K562 (cell line): Measurements from ENCODE around the gene DEFB114. TPM values are rescaled to one million over a fixed set of nuclear protein-coding genes. Genes with fewer than 3 reads are reported as not detected.

Experiments
- ELF1 ChIP-seq: fragments of 200-800 bp; sonication (Bioruptor generic); IDR thresholded peaks from 2 replicates; pipeline ENCODE4 v1.6.1; 2016; ENCODE audit warnings: missing genetic modification characterization, missing compliant biosample characterization
- ERF ChIP-seq: fragments of 450-650 bp; formaldehyde crosslinking; IDR thresholded peaks from 2 replicates; pipeline ENCODE4 v1.4.0; 2020; ENCODE audit warnings: mild to moderate bottlenecking, mixed read lengths
- GTF2A2 ChIP-seq: IDR thresholded peaks from 2 replicates; pipeline ENCODE4 v1.6.1; 2016; ENCODE audit warnings: mild to moderate bottlenecking, missing genetic modification characterization, missing compliant biosample characterization
- SMARCC2 ChIP-seq: fragments of 450-650 bp; IDR thresholded peaks from 2 replicates; pipeline ENCODE4 v1.6.1; 2017; ENCODE audit warnings: antibody characterized with exemption, moderate library complexity, mild to moderate bottlenecking, low read depth
- TEAD2 ChIP-seq: fragments of 450-650 bp; IDR thresholded peaks from 2 replicates; pipeline ENCODE4 v1.6.1; 2016; ENCODE audit warnings: missing genetic modification characterization, control low read depth, missing compliant biosample characterization
- ZC3H8 ChIP-seq: fragments of 450-650 bp; IDR thresholded peaks from 2 replicates; pipeline ENCODE4 v1.6.1; 2017
- polyA plus RNA-seq, 8 experiments: library from polyadenylated mRNA; depleted of rRNA in 4 of 8; stranded (reverse) in 5 of 8; unstranded in 3 of 8; fragments of >200 nt; fragmentation: Nextera tagmentation in 2 of 8; fragmentation: Illumina TruSeq in 1 of 8; extraction: Ambion mirVana in 2 of 8; extraction: Trizol in 1 of 8; gene quantifications; 2 replicates each; pipeline versions ENCODE4 v1.2.1 to v1.2.3, GENCODE V29; 2011 to 2014; ENCODE audit warnings: inconsistent platforms in 1 of 8, missing spikeins in 1 of 8
- total RNA-seq, 7 experiments: library from RNA; depleted of rRNA in 6 of 7; stranded (reverse); fragments of >200 nt in 6 of 7; fragmentation: Illumina TruSeq in 2 of 7; extraction: Trizol in 2 of 7; gene quantifications; 2 replicates each; pipeline versions ENCODE4 v1.2.1 to v1.2.3, GENCODE V29; 2011 to 2021; ENCODE audit warnings: low replicate concordance in 1 of 7
- TF ChIP-seq, protein P1 (sequence below): fragments of 450-650 bp; IDR thresholded peaks from 2 replicates; pipeline ENCODE4 v1.7.1; 2018; ENCODE audit warnings: mild to moderate bottlenecking, low read depth; ENCODE audit not compliant: partially characterized antibody
- TF ChIP-seq, protein P2 (sequence below): fragments of 200-600 bp; sonication (generic); IDR thresholded peaks from one replicate; pipeline ENCODE4 v1.6.1; 2012; ENCODE audit warnings: mild to moderate bottlenecking, low read depth, low read length, inconsistent platforms
- TF ChIP-seq, protein P3 (sequence below): fragments of 250-450 bp; sonication (Bioruptor Pico); IDR thresholded peaks from 2 replicates; pipeline ENCODE4 v1.5.0; 2021; ENCODE audit warnings: mild to moderate bottlenecking, borderline replicate concordance
- TF ChIP-seq, protein P4 (sequence below): fragments of 250-450 bp; sonication (Bioruptor Pico); IDR thresholded peaks from 2 replicates; pipeline ENCODE4 v1.8.0; 2022; ENCODE audit warnings: moderate library complexity, mild to moderate bottlenecking, inconsistent platforms

Gene DEFB114
- total and polyA plus RNA-seq, 9 of the 15 experiments (the other 6 are each of a cell fraction or from before 2014, with no cell fraction given) = not detected

DNA sequence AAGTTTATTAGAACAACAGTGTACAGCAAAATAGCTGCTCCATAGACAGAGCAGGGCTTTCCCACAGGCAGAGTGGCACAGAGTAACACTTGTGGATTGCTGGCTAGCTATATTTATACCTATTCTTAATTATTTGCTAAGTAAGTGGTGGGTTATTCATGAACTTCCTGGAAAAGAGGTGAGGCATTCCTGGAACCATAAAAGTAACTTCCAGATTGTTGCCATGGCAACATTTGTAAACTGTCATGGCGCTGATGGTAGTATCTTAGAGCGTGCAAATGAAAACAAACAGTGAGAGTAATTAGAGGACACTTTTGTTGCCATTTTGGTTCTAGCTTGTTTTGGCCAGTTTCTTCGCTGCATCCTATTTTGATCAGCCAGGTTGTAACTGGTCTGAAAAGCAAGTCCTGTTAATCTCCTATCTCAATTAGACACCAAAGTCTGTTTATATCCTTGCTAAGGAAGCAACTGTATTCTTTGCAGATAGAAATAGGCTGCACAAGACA lies 23.9 kb downstream of the DEFB114 start (continued):
- TF ChIP-seq ERF (CRISPR knock-in tag) (no peak), ZC3H8 (no peak), SMARCC2 (peak; percentile 85), TEAD2 (tag) (no peak), GTF2A2 (tag) (no peak), ELF1 (tag) (peak; percentile 65)
- TF ChIP-seq, protein P1, sequence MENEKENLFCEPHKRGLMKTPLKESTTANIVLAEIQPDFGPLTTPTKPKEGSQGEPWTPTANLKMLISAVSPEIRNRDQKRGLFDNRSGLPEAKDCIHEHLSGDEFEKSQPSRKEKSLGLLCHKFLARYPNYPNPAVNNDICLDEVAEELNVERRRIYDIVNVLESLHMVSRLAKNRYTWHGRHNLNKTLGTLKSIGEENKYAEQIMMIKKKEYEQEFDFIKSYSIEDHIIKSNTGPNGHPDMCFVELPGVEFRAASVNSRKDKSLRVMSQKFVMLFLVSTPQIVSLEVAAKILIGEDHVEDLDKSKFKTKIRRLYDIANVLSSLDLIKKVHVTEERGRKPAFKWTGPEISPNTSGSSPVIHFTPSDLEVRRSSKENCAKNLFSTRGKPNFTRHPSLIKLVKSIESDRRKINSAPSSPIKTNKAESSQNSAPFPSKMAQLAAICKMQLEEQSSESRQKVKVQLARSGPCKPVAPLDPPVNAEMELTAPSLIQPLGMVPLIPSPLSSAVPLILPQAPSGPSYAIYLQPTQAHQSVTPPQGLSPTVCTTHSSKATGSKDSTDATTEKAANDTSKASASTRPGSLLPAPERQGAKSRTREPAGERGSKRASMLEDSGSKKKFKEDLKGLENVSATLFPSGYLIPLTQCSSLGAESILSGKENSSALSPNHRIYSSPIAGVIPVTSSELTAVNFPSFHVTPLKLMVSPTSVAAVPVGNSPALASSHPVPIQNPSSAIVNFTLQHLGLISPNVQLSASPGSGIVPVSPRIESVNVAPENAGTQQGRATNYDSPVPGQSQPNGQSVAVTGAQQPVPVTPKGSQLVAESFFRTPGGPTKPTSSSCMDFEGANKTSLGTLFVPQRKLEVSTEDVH = peak; percentile 42
- TF ChIP-seq, protein P2, sequence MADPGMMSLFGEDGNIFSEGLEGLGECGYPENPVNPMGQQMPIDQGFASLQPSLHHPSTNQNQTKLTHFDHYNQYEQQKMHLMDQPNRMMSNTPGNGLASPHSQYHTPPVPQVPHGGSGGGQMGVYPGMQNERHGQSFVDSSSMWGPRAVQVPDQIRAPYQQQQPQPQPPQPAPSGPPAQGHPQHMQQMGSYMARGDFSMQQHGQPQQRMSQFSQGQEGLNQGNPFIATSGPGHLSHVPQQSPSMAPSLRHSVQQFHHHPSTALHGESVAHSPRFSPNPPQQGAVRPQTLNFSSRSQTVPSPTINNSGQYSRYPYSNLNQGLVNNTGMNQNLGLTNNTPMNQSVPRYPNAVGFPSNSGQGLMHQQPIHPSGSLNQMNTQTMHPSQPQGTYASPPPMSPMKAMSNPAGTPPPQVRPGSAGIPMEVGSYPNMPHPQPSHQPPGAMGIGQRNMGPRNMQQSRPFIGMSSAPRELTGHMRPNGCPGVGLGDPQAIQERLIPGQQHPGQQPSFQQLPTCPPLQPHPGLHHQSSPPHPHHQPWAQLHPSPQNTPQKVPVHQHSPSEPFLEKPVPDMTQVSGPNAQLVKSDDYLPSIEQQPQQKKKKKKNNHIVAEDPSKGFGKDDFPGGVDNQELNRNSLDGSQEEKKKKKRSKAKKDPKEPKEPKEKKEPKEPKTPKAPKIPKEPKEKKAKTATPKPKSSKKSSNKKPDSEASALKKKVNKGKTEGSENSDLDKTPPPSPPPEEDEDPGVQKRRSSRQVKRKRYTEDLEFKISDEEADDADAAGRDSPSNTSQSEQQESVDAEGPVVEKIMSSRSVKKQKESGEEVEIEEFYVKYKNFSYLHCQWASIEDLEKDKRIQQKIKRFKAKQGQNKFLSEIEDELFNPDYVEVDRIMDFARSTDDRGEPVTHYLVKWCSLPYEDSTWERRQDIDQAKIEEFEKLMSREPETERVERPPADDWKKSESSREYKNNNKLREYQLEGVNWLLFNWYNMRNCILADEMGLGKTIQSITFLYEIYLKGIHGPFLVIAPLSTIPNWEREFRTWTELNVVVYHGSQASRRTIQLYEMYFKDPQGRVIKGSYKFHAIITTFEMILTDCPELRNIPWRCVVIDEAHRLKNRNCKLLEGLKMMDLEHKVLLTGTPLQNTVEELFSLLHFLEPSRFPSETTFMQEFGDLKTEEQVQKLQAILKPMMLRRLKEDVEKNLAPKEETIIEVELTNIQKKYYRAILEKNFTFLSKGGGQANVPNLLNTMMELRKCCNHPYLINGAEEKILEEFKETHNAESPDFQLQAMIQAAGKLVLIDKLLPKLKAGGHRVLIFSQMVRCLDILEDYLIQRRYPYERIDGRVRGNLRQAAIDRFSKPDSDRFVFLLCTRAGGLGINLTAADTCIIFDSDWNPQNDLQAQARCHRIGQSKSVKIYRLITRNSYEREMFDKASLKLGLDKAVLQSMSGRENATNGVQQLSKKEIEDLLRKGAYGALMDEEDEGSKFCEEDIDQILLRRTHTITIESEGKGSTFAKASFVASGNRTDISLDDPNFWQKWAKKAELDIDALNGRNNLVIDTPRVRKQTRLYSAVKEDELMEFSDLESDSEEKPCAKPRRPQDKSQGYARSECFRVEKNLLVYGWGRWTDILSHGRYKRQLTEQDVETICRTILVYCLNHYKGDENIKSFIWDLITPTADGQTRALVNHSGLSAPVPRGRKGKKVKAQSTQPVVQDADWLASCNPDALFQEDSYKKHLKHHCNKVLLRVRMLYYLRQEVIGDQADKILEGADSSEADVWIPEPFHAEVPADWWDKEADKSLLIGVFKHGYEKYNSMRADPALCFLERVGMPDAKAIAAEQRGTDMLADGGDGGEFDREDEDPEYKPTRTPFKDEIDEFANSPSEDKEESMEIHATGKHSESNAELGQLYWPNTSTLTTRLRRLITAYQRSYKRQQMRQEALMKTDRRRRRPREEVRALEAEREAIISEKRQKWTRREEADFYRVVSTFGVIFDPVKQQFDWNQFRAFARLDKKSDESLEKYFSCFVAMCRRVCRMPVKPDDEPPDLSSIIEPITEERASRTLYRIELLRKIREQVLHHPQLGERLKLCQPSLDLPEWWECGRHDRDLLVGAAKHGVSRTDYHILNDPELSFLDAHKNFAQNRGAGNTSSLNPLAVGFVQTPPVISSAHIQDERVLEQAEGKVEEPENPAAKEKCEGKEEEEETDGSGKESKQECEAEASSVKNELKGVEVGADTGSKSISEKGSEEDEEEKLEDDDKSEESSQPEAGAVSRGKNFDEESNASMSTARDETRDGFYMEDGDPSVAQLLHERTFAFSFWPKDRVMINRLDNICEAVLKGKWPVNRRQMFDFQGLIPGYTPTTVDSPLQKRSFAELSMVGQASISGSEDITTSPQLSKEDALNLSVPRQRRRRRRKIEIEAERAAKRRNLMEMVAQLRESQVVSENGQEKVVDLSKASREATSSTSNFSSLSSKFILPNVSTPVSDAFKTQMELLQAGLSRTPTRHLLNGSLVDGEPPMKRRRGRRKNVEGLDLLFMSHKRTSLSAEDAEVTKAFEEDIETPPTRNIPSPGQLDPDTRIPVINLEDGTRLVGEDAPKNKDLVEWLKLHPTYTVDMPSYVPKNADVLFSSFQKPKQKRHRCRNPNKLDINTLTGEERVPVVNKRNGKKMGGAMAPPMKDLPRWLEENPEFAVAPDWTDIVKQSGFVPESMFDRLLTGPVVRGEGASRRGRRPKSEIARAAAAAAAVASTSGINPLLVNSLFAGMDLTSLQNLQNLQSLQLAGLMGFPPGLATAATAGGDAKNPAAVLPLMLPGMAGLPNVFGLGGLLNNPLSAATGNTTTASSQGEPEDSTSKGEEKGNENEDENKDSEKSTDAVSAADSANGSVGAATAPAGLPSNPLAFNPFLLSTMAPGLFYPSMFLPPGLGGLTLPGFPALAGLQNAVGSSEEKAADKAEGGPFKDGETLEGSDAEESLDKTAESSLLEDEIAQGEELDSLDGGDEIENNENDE = no peak
- TF ChIP-seq, protein P3, sequence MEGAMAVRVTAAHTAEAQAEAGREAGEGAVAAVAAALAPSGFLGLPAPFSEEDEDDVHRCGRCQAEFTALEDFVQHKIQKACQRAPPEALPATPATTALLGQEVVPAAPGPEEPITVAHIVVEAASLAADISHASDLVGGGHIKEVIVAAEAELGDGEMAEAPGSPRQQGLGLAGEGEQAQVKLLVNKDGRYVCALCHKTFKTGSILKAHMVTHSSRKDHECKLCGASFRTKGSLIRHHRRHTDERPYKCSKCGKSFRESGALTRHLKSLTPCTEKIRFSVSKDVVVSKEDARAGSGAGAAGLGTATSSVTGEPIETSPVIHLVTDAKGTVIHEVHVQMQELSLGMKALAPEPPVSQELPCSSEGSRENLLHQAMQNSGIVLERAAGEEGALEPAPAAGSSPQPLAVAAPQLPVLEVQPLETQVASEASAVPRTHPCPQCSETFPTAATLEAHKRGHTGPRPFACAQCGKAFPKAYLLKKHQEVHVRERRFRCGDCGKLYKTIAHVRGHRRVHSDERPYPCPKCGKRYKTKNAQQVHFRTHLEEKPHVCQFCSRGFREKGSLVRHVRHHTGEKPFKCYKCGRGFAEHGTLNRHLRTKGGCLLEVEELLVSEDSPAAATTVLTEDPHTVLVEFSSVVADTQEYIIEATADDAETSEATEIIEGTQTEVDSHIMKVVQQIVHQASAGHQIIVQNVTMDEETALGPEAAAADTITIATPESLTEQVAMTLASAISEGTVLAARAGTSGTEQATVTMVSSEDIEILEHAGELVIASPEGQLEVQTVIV (CRISPR knock-in tag) = no peak
- TF ChIP-seq, protein P4, sequence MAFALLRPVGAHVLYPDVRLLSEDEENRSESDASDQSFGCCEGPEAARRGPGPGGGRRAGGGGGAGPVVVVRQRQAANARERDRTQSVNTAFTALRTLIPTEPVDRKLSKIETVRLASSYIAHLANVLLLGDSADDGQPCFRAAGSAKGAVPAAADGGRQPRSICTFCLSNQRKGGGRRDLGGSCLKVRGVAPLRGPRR = no peak
